ENCODE data around the gene LLGL2.

LLGL2 gene

DNA sequence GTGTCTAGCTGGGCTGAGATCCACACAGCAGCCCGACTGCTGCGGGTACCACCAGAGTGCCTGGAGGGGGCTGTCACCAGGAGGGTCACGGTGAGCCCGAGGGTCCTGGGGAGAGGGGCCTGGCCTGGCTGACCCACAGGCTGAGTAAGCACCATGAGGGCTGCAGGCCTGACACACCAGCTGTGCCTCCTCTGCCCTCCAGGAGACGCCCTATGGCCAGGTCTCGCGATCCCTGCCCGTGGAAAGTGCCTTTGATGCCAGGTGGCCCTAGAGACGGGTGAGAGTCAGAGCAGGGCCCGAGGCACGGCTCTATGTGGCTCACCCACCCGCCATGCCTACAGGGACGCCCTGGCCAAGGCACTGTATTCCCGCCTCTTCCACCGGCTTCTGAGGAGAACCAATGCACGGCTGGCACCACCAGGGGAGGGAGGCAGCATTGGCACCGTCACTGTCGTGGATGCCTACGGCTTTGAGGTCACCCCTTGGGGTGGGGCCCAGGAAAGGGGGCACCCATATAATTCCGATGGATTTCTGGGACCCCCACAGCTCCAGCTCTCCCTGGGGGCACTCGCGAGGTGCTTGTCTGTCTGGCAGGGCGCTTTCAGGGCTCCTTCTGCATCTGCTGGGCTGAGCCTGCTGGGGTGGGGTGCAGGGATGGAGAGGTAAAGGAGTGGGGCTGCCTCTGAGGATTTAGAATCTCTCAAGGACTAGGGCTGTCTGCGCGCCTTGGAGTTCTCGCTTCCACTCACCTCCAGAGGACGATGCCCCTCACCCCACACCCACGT, 69.2 kb downstream of the LLGL2 start:
- no peak for DNase-seq

DNA sequence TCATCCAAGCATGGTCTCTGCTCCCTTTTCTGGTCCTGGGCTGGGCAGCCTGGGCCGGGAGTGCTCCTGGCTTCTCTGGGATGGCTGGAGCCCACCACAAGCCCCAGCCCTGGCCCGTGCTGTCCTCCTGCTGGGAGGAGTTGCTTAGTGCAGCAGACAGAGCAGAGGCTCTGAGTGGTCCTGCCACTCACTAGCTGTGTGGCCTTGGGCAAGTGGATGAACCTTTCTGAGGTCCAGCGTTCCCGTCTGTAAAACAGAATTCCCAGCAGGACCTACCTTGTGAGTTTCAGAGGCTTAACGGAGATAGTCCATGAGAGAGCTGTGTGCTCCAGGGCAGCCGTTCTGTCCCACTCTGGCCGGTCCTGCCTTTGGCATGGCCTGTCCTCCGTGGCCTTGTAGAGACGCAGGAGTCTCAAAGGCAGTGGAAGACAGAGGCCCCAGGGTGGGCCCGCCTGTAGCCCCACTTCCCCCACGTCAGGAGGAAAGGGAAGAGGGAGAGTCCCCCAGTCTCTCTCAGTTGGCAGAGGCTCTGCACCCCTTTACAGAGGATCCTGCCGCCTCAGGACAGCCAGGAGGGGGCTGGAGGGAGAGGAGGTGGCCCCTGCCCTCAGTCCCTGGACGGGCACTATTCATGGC, 69.9 kb downstream of the LLGL2 start:
- no peak for DNase-seq

DNA sequence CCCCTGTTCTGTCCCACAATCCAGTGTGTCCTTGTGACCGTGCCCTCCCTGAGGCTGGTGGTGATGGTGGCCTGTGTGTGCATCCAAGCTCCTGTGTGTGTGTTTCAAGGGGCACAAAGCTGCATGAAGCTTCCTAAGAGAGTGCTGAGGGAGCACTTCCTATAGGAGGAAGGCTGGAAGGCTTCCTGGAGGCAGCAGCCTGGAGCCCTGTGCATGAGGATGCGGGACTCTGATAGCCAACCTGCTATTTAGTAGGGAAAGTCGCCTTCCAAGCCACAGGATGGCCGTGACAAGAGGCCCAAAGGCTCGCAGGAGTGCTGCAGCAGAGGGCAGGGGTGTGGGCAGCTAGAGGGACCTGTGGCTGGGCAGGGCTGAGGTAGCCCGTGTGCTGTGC, 70.4 kb downstream of the LLGL2 start:
- DNase-seq: no peak

DNA sequence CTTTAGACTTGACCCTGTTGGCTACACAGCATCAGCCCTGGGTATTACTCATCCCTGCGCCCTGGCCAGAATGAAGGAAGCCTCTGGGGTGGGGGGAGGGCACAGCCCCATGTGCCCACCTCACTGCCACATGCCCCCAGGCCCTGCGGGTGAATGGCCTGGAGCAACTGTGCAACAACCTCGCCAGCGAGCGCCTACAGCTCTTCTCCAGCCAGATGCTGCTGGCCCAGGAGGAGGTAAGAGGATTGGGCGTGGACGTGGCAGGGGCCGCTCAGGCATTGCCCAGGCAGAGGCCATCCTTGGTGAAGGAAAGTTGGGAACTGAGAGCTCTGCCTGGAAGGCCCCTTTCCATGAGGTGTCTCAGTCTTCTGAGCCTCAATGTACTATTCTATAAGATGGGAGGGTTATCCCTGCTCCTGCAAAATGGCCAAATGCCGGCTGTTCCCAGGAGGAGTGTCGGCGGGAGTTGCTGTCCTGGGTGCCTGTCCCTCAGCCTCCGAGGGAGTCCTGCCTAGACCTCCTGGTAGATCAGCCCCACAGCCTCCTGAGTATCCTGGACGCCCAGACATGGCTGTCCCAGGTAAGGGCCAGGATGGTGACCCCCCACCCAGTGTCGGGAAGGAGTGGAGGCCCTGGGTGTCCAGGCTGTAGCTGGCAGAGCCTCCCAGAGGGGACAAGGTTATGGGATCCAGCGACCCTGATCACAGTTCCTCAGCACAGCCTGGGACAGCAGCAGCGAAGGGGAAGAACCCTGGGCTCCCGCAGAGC, 71.0 kb downstream of the LLGL2 start:
- no peak for DNase-seq

DNA sequence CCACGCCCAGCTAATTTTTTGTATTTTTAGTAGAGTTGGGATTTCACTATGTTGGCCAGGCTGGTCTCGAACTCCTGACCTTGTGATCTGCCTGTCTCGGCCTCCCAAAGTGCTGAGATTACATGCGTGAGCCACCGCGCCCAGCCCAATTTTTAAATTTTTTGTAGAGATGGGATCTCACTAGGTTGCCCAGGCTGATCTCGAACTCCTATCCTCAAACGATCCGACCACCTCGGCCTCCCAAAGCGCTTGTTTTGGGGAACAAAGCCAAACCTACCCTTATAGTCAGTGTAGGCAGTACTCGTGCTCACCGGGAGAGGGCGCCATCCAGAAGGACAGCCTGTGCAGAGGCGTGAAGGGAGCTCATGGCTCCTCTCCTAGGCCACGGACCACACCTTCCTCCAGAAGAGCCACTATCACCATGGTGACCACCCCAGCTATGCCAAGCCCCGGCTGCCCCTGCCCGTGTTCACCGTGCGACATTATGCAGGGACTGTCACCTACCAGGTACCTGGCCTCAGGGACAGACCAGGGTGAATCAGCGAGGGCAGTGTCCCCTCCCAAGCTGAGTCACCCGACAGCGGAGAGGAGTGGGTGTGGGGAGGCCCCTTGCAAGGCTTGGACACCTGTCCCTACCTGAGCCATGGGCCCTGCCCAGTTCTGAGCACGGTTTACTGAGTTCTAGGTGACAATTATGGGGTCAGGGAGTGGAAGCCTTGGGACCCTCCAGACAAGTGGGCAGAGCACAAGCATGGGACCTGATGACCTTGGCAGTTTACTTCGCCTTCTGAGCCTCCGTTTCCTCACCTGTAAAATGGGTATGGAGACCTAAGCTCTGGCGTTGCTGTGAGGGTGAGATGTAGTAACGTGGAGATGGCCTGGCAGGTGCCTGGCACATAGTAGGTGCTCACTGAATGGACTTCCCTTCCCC, 75.8 kb downstream of the LLGL2 start:
- no peak for DNase-seq

DNA sequence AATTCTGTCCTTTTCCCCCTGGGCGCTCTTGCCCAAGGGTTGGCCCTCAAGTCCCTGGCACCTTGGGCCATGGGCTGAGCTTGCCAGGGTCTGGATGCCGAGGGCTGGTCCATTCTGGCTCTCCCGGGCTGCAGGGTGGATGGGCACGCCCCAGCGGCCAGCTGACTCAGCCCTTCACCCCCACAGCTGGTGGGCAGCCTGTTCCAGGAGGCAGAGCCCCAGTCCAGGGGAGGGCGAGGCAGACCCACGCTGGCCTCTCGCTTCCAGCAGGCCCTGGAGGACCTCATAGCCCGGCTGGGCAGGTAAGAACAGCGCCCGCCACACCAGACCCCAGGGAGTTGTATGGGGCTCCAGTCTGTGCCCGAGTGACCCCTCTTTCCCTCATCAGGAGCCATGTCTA, 77.1 kb downstream of the LLGL2 start:
- no peak for DNase-seq

DNA sequence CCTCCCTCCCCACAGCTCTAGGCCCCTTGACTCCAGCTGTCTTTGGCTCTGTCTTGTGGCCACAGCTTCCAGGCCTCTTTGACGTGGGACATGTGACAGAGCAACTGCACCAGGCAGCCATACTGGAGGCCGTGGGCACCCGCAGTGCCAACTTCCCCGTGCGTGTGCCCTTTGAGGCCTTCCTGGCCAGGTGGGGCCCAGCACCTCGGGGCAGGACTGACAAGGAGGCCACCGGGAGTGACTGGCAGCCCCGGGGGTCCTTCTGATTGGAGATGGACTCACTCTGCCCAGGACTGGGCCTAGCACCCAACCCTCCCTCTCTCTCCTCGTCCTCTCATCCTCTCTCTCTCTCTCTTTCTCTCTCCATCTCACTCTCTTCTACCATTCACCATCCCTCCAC, 77.6 kb downstream of the LLGL2 start:
- no peak for DNase-seq

DNA sequence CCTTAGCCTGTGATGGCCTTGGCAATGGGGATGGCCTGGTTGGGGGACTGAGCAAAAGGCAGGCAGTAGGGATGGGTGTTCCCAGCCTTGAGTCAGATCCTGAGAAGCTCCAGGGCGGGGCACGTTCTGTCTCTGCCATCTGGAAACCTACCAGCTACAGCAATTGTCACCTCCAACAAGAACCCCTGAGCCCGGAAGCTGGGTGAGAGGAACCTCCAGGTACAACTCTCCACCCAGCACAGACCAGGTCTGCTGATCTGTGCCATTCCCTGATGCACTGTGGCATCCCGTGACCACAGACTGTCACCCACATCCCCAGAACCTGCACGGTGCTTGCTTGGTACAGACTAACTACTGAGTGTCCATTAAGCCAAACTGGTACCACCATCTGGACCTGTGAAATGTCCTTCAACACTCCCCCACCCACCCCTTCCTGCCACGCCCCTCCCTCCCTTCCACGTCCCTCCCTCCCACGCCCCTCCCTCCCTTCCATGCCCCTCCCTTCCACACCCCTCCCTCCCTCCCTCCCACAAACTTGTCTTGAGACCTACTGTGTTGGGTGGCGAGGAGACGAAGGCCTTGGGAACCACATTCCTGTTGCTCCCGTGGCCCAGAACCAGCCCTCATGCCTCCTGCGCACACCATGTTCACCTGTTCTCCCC, 78.7 kb downstream of the LLGL2 start:
- DNase-seq: no peak

DNA sequence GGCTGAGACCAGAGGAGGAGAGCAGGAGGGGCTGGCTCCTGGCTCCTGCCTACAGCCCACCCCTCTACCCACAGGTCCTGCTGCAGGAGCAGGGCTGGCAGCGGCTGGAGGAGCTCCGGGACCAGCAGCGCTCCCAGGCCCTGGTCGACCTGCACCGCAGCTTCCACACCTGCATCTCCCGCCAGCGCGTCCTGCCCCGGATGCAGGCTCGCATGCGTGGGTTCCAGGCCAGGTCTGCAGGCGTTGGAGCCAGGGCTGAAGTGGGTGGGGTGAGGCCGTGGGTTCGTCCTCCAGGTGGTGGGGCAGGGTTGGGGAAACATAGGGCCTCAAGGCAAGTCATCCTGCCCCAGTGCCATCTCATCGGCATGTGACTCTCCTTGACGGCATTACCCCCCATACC, 80.3 kb downstream of the LLGL2 start:
- DNase-seq: no peak

DNA sequence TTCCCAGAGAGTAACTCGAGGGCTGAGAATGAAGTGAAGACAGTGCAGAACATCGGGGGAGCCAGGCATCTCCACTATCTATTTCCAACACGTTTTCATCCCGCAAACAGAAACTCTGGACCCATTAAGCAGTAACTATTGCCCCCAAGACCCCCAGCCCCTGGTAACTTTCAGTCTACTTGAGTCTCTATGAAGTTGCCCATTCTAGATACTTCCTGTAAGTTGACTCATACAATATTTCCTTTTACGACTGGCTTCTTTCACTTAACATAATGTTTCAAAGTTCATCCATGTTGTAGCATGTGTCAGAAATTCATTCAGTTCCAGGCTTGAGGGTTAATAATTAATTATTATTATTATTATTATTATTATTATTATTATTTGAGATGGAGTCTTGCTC, 81.6 kb downstream of the LLGL2 start:
- DNase-seq: no peak

DNA sequence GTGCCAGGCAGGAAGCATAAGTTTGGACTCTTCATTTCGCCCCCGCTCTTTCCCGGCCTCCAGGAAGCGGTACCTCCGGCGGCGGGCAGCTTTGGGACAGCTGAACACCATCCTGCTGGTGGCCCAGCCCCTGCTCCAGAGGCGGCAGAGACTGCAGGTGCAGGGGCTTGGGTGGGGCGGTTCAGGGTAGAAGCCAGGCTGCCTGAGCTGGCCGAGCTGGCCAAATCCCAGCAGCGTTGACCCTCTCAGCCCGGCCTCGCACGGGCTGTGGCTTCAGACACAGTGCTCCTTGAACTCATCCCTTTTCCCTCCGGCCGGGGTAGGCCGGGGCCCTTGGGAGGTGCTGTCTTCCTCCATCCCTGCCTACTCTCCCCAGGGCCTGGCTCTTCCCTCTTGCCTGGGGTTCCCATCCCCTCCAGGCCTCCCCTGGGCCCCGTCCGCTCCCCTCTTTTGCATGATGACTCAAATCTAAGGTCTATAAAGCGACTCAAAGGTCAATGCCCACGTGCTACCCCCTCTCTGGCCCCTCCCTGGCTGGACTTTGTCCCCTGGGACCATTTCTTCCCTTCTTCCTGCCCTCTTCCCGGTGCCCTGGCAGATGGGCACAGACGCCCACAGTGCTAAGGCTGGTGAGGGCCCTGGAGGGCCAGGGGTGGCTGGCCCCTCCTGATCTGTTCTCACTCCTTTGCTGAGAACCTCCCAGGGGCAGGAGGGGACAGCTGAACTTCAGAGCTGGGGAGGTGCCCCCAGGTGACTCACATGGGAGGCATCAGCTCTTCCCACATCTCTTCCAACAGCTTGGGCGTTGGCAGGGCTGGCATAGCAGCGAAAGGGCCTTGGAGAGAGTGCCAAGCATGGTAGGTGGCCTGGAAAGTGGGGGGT, 84.8 kb downstream of the LLGL2 start:
- peak; percentile 82 for DNase-seq

DNA sequence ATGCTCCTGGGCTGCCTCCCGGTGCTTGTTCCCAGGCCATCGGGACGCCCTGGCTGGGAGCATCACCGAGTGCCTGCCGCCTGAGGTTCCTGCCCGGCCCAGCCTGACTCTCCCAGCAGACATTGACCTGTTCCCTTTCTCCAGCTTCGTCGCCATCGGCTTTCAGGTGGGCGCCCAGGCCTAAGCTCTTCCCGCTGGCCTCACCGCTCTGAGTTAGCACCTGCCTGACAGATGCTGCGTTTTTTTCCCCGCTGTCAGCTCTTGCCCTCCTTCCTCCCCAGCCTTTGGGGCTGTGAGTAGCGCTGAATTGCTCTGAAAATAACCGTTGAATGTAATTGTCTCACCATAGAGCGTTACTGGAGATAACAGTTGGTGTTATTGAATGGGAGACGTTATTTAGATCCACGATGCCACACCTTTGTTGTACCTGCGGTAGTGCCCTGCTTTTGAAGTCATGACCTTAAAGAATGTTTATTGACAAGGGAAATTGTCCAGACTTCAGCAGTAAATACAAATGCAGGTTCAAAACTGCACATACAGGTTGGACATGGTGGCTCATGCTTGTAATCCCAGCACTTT, 86.4 kb downstream of the LLGL2 start:
- DNase-seq: no peak

DNA sequence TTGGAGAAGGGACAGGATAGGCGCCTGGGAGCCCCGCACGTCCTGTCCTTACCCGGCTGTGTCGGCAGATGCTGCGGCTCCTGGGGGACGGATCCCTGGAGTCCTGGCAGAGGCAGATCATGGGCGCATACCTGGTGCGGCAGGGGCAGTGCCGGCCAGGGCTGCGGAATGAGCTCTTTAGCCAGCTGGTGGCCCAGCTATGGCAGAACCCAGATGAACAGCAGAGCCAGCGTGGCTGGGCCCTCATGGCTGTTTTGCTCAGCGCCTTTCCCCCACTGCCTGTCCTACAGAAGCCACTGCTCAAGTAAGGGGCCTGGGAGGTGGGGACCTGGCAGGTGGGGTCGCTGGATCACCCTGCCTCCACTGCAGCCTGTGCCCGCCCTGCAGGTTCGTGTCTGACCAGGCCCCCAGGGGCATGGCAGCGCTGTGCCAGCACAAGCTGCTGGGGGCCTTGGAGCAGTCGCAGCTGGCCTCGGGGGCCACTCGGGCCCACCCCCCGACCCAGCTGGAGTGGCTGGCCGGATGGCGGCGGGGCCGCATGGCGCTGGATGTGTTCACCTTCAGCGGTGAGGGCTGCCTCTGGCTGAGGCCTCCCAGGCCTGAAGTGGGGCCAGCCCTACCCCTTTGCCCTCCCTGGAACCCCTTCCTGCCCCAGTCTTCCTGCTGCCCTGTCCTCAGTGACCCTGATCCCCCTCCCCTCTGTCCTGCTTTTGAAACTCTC, 87.6 kb downstream of the LLGL2 start:
- no peak for DNase-seq

DNA sequence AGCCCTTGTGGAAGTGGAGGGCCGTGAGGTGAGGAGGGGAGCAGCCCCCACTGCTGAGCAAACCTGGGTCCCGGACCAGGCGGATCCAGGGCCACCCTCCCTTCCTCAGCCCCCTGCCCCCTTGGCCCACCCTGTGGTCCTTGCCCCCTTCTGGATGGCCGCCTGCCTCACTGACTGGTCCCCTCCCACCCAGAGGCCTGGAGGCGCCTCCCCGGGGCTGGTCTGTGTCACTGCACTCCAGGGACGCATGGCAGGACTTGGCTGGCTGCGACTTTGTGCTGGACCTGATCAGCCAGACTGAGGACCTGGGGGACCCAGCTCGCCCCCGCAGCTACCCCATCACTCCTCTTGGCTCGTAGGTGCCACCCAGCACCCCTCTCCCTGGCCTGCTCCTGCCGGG, 88.5 kb downstream of the LLGL2 start:
- no peak for DNase-seq

DNA sequence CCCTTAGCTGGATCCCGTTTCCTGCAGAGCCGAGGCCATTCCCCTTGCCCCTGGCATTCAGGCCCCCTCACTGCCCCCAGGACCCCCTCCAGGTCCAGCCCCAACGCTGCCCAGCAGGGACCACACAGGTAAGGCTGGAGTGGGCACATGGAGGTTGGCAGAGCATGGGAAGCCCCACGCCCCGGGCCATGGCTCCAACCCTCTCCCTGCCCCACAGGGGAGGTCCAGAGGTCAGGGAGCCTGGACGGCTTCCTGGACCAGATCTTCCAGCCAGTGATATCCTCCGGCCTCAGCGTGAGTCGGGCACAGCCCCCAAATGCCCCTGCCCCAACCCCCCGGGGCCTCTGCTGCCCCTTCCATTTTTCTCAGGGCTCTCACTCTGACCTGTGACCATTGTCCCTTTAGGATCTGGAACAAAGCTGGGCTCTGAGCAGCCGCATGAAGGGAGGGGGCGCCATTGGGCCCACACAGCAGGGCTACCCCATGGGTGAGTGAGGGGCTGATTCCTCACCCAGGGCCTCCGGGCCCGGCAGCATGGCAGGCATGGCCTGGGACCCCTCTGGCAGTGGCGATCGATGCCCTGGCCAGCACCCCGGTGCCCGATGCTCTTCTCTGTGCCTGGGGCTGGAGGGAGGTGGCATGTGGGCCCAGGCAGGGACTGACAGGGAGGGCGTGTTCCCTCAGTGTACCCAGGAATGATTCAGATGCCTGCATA, 89.2 kb downstream of the LLGL2 start:
- DNase-seq: no peak

DNA sequence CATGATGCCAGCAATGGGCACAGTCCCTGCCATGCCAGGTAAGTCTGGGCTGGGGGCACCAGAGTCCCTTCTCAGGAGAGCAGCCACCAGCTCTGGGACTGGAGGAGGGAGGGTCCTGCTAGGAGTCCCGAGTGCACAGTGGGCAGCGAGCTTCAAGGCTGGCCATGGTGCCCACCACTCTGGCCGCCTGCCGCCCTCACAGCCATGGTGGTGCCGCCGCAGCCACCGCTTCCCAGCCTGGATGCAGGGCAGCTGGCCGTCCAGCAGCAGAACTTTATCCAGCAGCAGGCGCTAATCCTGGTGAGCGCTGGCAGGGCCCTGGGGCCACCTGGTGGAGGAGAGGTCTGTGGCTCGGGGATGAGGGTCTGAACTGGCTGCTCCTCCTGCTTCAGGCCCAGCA, 89.8 kb downstream of the LLGL2 start:
- DNase-seq: no peak

DNA sequence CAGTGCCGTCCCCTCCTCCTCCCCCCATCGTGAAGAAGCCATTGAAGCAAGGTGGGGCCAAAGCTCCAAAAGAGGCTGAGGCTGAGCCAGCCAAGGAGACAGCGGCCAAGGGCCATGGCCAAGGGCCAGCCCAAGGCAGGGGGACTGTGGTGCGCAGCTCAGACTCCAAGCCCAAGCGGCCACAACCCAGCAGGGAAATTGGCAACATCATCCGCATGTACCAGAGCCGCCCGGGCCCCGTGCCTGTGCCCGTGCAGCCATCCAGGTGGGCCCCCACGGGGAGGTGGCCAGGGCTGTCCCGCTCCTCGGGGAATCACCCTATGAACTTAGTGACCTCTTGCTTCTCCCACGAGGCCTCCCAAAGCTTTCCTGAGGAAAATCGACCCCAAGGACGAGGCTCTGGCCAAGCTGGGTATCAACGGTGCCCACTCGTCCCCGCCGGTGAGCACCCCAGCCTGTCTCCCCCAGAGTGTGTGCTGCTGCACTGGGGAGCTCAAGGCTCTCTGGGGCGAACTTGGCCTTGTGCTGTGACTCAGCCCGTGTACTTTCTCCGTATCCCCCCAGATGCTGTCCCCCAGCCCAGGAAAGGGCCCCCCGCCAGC, 91.1 kb downstream of the LLGL2 start:
- DNase-seq: no peak

DNA sequence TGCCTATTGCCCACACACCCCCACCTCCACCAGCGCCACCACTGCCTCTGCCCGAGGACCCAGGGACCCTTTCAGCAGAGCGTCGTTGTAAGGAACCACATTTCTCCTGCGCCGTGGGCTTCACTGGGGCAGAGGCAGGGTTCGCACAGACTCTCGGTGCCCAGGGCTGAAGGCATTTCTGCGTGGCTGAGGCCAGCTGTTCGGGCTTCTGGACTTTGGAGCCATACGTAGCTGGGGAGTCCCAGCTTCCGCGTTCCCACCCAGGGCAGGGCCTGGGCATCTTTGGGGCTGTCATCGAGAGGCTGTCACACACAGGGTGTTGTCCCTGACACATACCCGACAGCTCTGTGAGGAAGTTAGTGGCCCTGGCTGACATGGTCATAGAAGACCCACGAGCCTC, 91.7 kb downstream of the LLGL2 start:
- DNase-seq: no peak

DNA sequence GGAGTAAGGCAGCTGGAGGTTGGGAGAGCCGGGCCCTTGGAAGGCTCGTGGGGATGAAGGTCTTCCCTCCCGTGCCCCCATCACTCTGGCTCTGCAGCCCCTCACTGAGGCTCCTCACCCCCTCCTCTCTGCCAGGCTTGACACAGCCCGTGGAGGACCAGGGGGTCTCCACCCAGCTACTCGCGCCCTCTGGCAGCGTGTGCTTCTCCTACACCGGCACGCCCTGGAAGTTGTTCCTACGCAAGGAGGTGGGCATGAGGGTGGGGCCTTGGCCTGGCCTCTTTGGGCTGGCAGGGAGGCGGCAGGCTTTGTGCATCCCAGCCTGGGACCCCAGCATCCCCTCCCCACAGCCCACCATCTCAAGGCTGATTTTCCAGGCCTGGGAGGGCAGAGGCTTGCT, 92.2 kb downstream of the LLGL2 start:
- no peak for DNase-seq

All from T1000 (cell line).